A549 (cell line): ENCODE measurements around the gene RNF220. TPM values are rescaled to one million over a fixed set of nuclear protein-coding genes. Genes with fewer than 3 reads are reported as not detected.

ENCODE experiments used
- ATAC-seq, 2 experiments: fragments of 200-7000 bp in 1 of 2; fragments of >200 bp in 1 of 2; cut with Nextera tagmentation in 1 of 2; cut with Tn5 transposase in 1 of 2; 3 replicates each; pipeline versions ENCODE4 v1.8.0 to v1.9.1; 2018 to 2020; ENCODE audit warnings: mild to moderate bottlenecking in 1 of 2, moderate library complexity in 1 of 2
- CTCF ChIA-PET: fragments of 300-600 bp; sonication (Branson Sonifier 250); formaldehyde crosslinking; extraction: SDS; loops from one replicate; lab custom pipeline; 2021; ENCODE audit warnings: antibody characterized with exemption, inconsistent platforms; lab: Yijun Ruan, JAX
- POLR2A ChIA-PET: fragments of 350-600 bp; formaldehyde crosslinking; extraction: SDS; loops from one replicate; lab custom pipeline; 2021; ENCODE audit warnings: antibody characterized with exemption, inconsistent platforms; lab: Yijun Ruan, JAX
- DNase-seq, 2 experiments: peaks; one replicate each; pipeline versions ENCODE4 v3.0.0 to v3.0.0-alpha.2; 2011 to 2016; ENCODE audit warnings: low read depth in 1 of 2, low spot score in 1 of 2
- FAIRE-seq: peaks from 2 replicates; lab custom pipeline; 2011; peaks lifted over from hg19 to GRCh38; lab: Jason Lieb, UNC
- H3K27ac ChIP-seq, 2 experiments: fragments of >200 bp; sonication (Bioruptor Twin); formaldehyde crosslinking; 3 replicates each; pipeline ENCODE4 v1.5.1; 2016 to 2017
- H3K4me1 ChIP-seq: fragments of >200 bp; sonication (Bioruptor Twin); formaldehyde crosslinking; 3 replicates; pipeline ENCODE4 v1.6.1; 2016
- H3K4me2 ChIP-seq: fragments of >200 bp; sonication (Bioruptor Twin); formaldehyde crosslinking; 3 replicates; pipeline ENCODE4 v1.6.1; 2016
- H3K4me3 ChIP-seq: fragments of >200 bp; sonication (Bioruptor Twin); formaldehyde crosslinking; 3 replicates; pipeline ENCODE4 v1.5.1; 2016
- H3K9me3 ChIP-seq: fragments of >200 bp; sonication (Bioruptor Twin); formaldehyde crosslinking; 3 replicates; pipeline ENCODE4 v1.6.1; 2016
- CBX2 ChIP-seq: fragments of 200-600 bp; sonication (generic); IDR thresholded peaks from 2 replicates; pipeline ENCODE4 v1.6.1; 2016; ENCODE audit warnings: low read depth, mild to moderate bottlenecking, borderline replicate concordance
- CHD2 ChIP-seq: fragments of 150-350 bp; IDR thresholded peaks from 2 replicates; pipeline ENCODE4 v1.6.1; 2014; ENCODE audit warnings: low read length; ENCODE audit not compliant: partially characterized antibody
- EP300 ChIP-seq, 2 experiments: fragments of >200 bp; sonication (Bioruptor Twin); formaldehyde crosslinking; IDR thresholded peaks; 2 replicates in 1 of 2; 3 replicates in 1 of 2; pipeline ENCODE4 v1.6.1; 2016 to 2017
- FOSL2 ChIP-seq, 2 experiments: fragments of 450-650 bp in 1 of 2; fragments of >200 bp in 1 of 2; sonication (Bioruptor Twin) in 1 of 2; formaldehyde crosslinking; IDR thresholded peaks; 2 replicates each; pipeline versions ENCODE4 v1.5.0 to v1.6.1; 2016 to 2020; ENCODE audit warnings: mild to moderate bottlenecking in 1 of 2, moderate library complexity in 1 of 2
- HEYL ChIP-seq: fragments of 250-450 bp; sonication (Bioruptor Pico); IDR thresholded peaks from 2 replicates; pipeline ENCODE4 v1.8.0; 2021; ENCODE audit warnings: mild to moderate bottlenecking, moderate library complexity
- HOXB13 ChIP-seq: fragments of 250-450 bp; sonication (Bioruptor Pico); IDR thresholded peaks from 2 replicates; pipeline ENCODE4 v1.5.0; 2020; ENCODE audit warnings: low read depth, mild to moderate bottlenecking, moderate library complexity
- JUN ChIP-seq, 2 experiments: fragments of >200 bp; sonication (Bioruptor Twin); formaldehyde crosslinking; IDR thresholded peaks; 2 replicates in 1 of 2; 3 replicates in 1 of 2; pipeline ENCODE4 v1.6.1; 2016 to 2017
- JUNB ChIP-seq: fragments of >200 bp; sonication (Bioruptor Twin); formaldehyde crosslinking; IDR thresholded peaks from 2 replicates; pipeline ENCODE4 v1.6.1; 2016
- KDM1A ChIP-seq: fragments of 200-600 bp; sonication (generic); IDR thresholded peaks from 2 replicates; pipeline ENCODE4 v1.6.1; 2016; ENCODE audit warnings: low read depth, mild to moderate bottlenecking
- KDM5A ChIP-seq: fragments of 200-600 bp; sonication (generic); IDR thresholded peaks from 2 replicates; pipeline ENCODE4 v1.6.1; 2016; ENCODE audit warnings: antibody characterized with exemption, mild to moderate bottlenecking
- NFE2L2 ChIP-seq: fragments of 150-350 bp; conservative IDR thresholded peaks from 2 replicates; pipeline ENCODE4 v1.6.1; 2014; ENCODE audit warnings: low read length
- NPAS2 ChIP-seq: fragments of 250-450 bp; sonication (Bioruptor Pico); IDR thresholded peaks from 2 replicates; pipeline ENCODE4 v1.8.0; 2022; ENCODE audit warnings: mild to moderate bottlenecking, moderate library complexity, borderline replicate concordance
- PHF8 ChIP-seq: fragments of 200-600 bp; sonication (generic); IDR thresholded peaks from 2 replicates; pipeline ENCODE4 v1.6.1; 2016; ENCODE audit warnings: low read depth, mild to moderate bottlenecking, antibody characterized with exemption, moderate library complexity, borderline replicate concordance
- POLR2A ChIP-seq: IDR thresholded peaks from 2 replicates; pipeline ENCODE4 v1.6.1; 2012; ENCODE audit warnings: mild to moderate bottlenecking, low read length
- RAD21 ChIP-seq, 2 experiments: fragments of >200 bp in 1 of 2; sonication (Bioruptor Twin) in 1 of 2; formaldehyde crosslinking in 1 of 2; IDR thresholded peaks in 1 of 2; conservative IDR thresholded peaks in 1 of 2; 2 replicates in 1 of 2; 3 replicates in 1 of 2; pipeline ENCODE4 v1.6.1; 2012 to 2018; ENCODE audit warnings: inconsistent platforms in 1 of 2
- RARB ChIP-seq: fragments of 250-450 bp; sonication (Bioruptor Pico); IDR thresholded peaks from 2 replicates; pipeline ENCODE4 v1.8.0; 2021; ENCODE audit warnings: mild to moderate bottlenecking, moderate library complexity
- RCOR1 ChIP-seq: fragments of 150-350 bp; IDR thresholded peaks from 2 replicates; pipeline ENCODE4 v1.6.1; 2014; ENCODE audit warnings: antibody characterized with exemption, low read length, low read depth
- SMC3 ChIP-seq: fragments of >200 bp; sonication (Bioruptor Twin); formaldehyde crosslinking; IDR thresholded peaks from 3 replicates; pipeline ENCODE4 v1.6.1; 2018; ENCODE audit warnings: inconsistent platforms
- TFCP2L1 ChIP-seq: fragments of 250-450 bp; sonication (Bioruptor Pico); IDR thresholded peaks from 2 replicates; pipeline ENCODE4 v1.5.0; 2021; ENCODE audit warnings: mild to moderate bottlenecking
- ZNF302 ChIP-seq: fragments of 250-450 bp; sonication (Bioruptor Pico); IDR thresholded peaks from 2 replicates; pipeline ENCODE4 v1.9.0; 2021; ENCODE audit warnings: inconsistent platforms, mild to moderate bottlenecking, moderate library complexity
- WGBS: methylation state at CpG from one replicate; pipeline ENCODE4 v1.1.6; 2017; ENCODE audit errors: missing lambda C conversion rate; 5-methylcytosine and 5-hydroxymethylcytosine counted together
- polyA plus RNA-seq, 4 experiments: library from polyadenylated mRNA; depleted of rRNA in 3 of 4; stranded (reverse); fragments of >200 nt; fragmentation: RNase III in 1 of 4; extraction: RNeasy Plus Mini Kit Qiagen cat#74134 plus additional on column Dnase treatment in 1 of 4; gene quantifications; 2 replicates in 3 of 4; 3 replicates in 1 of 4; pipeline ENCODE4 v1.2.3, GENCODE V29; 2011 to 2017
- TF ChIP-seq, protein P1 (sequence below): fragments of 250-450 bp; sonication (Bioruptor Pico); IDR thresholded peaks from 2 replicates; pipeline ENCODE4 v1.5.0; 2021; ENCODE audit warnings: mild to moderate bottlenecking, moderate library complexity, borderline replicate concordance
- TF ChIP-seq, protein P2 (sequence below): fragments of 150-350 bp; IDR thresholded peaks from 2 replicates; pipeline ENCODE4 v1.6.1; 2014; ENCODE audit warnings: low read depth, mild to moderate bottlenecking, low read length

RNF220 gene
- polyA plus RNA-seq, 2 of the 4 experiments (the other 2 are of a cell fraction) = 53.4 to 54.5 TPM

DNA sequence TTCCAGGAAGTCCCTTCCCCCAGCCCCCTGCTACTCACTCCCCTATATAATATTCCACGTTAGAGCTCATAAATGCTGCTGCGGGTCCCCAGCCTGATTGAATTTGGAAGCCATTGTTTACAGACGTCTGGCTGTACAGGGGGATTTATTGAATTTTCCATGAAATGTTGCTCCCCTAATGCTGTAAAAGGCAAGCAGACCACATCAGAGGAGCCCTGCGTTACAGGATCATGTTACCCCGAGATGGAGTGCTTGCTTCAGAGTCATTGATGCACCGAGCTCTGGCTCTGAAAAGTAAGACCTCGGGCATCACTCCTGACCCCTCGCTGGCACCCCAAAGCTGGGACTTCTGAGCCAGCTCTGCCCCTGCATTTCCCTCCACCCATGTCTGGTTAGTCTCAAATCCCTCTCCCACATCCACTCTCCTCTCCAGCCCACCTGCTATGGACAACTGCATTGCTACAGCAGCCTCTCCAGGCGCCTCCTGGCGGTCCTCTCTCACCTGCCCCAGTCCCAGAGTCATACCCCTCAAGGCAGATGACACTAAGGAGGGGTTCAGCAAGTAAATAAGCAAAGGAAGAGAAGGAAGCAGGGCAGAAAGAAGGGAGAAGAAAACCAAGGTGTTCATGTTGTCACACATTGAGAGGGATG is 141.5 kb downstream of the RNF220 start:
- H3K4me1 ChIP-seq = no peaks in the 10 kb centered on the region
- 0 out of 6 replicates have a peak, but pooled peaks of 1 of the 2 experiments have one; percentile 37 for ATAC-seq
- 81% methylated on average over 10 of the region's 10 CpGs for WGBS
- H3K4me2 ChIP-seq = no peak overlapping the region
- H3K27ac ChIP-seq = no peak overlapping the region
- H3K9me3 ChIP-seq = no peaks in the 10 kb centered on the region
- no peak for FAIRE-seq
- no peak overlapping the region for H3K4me3 ChIP-seq
- TF ChIP-seq PHF8 (no peak), RAD21 (conservative IDR thresholded peaks at IDR 0.05 in 1 of 2, IDR thresholded peaks at IDR 0.05 in 1 of 2) (no peak), POLR2A (no peak), RCOR1 (no peak), ZNF302 (CRISPR knock-in tag) (no peak), HOXB13 (no peak), CBX2 (no peak), CHD2 (no peak), NFE2L2 (no peak), SMC3 (no peak), RARB (CRISPR knock-in tag) (no peak), HEYL (CRISPR knock-in tag) (no peak), KDM5A (no peak), EP300 (IDR thresholded peaks at IDR 0.05) (no peak), JUNB (no peak), JUN (IDR thresholded peaks at IDR 0.05) (no peak), KDM1A (no peak), TFCP2L1 (CRISPR knock-in tag) (no peak), FOSL2 (IDR thresholded peaks at IDR 0.05) (no peak), FOSL2 (CRISPR knock-in tag; IDR thresholded peaks at IDR 0.05) (no peak)
- TF ChIP-seq, protein P1, sequence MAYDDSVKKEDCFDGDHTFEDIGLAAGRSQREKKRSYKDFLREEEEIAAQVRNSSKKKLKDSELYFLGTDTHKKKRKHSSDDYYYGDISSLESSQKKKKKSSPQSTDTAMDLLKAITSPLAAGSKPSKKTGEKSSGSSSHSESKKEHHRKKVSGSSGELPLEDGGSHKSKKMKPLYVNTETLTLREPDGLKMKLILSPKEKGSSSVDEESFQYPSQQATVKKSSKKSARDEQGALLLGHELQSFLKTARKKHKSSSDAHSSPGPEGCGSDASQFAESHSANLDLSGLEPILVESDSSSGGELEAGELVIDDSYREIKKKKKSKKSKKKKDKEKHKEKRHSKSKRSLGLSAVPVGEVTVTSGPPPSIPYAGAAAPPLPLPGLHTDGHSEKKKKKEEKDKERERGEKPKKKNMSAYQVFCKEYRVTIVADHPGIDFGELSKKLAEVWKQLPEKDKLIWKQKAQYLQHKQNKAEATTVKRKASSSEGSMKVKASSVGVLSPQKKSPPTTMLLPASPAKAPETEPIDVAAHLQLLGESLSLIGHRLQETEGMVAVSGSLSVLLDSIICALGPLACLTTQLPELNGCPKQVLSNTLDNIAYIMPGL (CRISPR knock-in tag) = no peak
- ChIA-PET CTCF (interaction anchor here (0.9 to 2.2 kb wide), 2 partner anchors 26 to 48 kb away, joined by 3 to 8 read pairs; no protein-coding TSS in a partner anchor), POLR2A (no interaction called here)
- DNase-seq = no peak

DNA sequence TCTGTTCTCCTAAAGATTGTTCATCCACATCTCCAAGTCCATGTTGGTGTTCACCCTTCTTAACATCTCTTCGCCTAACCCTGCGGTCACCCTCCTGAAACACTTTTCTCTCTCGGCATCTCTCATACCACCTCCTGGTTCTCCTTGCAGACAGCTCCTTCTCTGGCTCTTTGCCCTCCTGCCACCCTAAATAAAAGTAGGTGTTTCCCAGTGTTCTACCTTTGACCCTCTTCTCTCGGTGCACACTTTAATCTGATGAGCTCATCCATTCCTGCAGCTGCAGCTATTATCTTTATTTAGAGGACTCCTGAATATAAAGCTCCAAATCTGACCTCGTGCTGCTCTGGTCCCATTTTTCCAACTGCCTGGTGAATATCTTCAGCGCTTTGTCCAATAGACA is 142.3 kb downstream of the RNF220 start:
- Histone ChIP-seq H3K4me2 (no peak overlapping the region), H3K4me1 (no peaks in the 10 kb centered on the region), H3K27ac (no peak overlapping the region), H3K9me3 (no peaks in the 10 kb centered on the region), H3K4me3 (no peak overlapping the region)
- no peak for DNase-seq
- POLR2A ChIA-PET = no interaction called here
- 63% methylated on average over 6 of the region's 6 CpGs for WGBS
- CTCF ChIA-PET = interaction anchor here (2.2 kb wide), 1 partner anchor 25 kb away, joined by 8 read pairs; no protein-coding TSS in a partner anchor
- no peak for ATAC-seq
- no peak for FAIRE-seq
- no peak for TF ChIP-seq NPAS2
- TF ChIP-seq, protein P2, sequence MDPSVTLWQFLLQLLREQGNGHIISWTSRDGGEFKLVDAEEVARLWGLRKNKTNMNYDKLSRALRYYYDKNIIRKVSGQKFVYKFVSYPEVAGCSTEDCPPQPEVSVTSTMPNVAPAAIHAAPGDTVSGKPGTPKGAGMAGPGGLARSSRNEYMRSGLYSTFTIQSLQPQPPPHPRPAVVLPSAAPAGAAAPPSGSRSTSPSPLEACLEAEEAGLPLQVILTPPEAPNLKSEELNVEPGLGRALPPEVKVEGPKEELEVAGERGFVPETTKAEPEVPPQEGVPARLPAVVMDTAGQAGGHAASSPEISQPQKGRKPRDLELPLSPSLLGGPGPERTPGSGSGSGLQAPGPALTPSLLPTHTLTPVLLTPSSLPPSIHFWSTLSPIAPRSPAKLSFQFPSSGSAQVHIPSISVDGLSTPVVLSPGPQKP = no peak
